Stimulated activated CD8-positive, alpha-beta memory T cell treated with anti-CD3 and anti-CD28 coated beads, Interleukin-15, amount 100 ng/mL, for 24 hours (primary cell): ENCODE results near the gene AEBP2.
"Not testable (repeated sequence)": the region's sequence is repeated elsewhere in the genome, so short reads cannot be mapped to it uniquely, and the experiment has no call there.

Source experiments
- DNase-seq: peaks from one replicate; pipeline ENCODE4 v3.0.0-alpha.2; 2020; ENCODE audit warnings: low read depth

The AEBP2 gene

DNA sequence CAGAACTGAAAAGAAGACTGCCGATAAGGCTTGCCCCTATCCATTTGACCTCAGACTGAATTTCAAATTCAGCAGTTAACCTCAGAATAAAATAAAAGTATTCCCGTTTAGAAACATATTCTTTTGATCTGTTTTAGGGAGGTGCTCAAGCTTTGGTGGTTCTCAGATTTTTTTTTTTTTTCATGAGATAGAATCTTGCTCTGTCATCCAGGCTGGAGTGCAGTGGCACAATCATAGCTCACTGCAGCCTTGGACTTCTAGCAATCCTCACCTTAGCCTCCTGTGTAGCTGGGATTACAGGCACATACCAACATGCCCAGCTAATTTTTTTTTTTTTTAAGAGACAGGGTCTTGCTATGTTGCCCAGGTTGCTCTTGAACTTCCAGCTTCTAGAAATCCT lies 15.5 kb downstream of the AEBP2 start:
- DNase-seq = no peak

DNA sequence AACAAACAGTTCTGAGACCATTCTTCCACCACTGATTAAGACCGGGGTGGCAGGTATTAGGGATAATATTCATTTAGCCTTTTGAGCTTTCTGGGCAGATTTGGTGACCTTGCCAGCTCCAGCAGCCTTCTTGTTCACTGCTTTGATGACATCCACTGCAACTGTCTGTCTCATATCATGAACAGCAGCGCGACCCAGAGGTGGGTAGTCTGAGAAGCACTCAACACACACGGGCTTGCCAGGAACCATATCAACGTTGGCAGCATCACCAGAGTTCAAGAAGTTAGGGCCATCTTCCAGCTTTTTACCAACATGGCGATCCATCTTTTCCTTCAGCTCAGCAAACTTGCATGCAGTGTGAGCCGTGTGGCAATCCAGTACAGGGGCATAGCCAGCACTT lies 16.9 kb downstream of the AEBP2 start:
- DNase-seq = no peak

- DNase-seq = no peak
Measured at GRCh38 chr12:19457561-19457960, 18.3 kb downstream of the AEBP2 start.

- no peak for DNase-seq
Measured at GRCh38 chr12:19458733-19459132, 19.4 kb downstream of the AEBP2 start.

GRCh38 chr12:19461999-19462398 lies 22.7 kb downstream of the AEBP2 start:
- DNase-seq = no peak

GRCh38 chr12:19462406-19462805 lies 23.1 kb downstream of the AEBP2 start:
- DNase-seq = no peak

DNA sequence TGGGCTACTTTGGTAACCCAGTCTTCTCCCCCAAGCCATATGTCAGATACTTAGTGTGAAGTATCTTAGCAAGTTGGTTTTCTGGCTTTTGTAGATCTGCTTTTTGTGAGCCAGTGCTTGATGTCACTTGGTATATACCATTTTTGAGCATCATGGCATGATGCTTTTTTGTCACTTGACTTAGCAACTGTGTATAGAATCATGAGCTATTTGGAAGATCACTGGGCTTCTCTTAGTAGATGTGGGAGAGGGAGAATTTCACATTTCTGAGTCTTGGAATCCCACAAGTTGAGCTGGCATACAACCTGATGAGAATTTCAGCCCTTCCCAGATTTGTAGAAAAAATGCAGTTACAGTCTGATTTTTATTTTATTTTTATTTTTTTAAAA lies 24.9 kb downstream of the AEBP2 start:
- DNase-seq = no peak

GRCh38 chr12:19465711-19466110 lies 26.4 kb downstream of the AEBP2 start:
- DNase-seq = no peak

DNA sequence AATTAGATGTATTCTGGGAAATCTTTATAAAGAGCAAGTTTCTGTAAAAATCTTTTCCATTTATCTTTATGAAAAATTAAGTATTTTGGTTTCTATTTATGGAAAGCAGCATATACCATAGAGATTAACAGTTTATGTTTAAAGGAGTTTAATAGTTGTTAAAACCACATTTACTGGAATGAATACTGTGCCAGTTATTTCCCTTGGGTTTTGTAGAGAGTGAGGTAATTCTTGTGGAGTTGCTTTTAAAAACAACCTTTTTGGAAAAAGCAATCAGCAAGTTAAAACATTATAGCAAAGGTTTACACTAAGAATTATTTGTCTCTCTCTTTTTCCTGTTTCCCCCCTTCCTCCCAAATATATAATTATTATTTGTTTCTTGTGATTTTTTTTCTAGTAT lies 34.9 kb downstream of the AEBP2 start:
- no peak for DNase-seq

DNA sequence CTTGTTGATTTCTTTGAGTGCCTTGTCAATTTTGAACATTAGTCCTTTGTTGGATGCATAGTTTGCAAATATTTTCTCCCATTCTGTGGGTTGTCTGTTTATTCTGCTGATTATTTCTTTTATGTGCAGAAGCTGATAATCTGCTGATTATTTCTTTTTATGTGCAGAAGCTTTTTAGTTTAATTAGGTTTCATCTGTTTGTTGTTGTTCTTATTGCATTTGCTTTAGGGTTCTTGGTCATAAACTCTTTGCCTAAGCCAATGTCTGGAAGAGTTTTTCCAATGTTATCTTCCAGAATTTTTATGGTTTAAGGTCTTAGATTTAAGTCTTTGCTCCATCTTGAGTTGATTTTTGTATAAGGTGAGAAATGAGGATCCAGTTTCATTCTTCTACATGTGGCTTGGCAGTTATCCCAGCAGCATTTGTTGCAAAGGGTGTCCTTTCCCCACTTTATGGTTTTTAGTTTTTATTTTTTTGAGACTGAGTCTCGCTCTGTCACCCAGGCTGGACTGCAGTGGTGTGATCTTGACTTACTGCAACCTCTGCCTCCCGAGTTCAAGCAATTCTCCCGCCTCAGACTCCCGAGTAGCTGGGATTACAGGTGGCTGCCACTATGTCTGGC lies 36.7 kb downstream of the AEBP2 start:
- not testable (repeated sequence) for DNase-seq

DNA sequence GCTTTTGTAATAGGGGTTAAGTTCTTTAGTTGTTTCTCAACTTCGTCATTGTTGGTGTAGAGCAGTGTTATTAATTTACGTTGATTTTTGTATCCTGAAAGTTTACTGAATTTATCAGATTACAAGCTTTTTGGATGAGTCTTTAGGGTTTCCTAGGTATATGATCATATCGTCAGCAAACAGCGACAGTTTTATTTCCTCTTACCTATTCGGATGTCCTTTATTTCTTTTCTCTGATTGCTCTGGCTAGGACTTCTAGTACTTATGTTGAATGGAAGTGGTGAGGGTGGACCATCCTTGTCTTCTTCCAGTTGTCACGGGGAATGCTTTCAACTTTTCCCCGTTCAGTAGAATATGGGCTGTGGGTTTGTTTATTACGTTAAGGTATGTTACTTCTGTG lies 37.8 kb downstream of the AEBP2 start:
- no peak for DNase-seq

DNA sequence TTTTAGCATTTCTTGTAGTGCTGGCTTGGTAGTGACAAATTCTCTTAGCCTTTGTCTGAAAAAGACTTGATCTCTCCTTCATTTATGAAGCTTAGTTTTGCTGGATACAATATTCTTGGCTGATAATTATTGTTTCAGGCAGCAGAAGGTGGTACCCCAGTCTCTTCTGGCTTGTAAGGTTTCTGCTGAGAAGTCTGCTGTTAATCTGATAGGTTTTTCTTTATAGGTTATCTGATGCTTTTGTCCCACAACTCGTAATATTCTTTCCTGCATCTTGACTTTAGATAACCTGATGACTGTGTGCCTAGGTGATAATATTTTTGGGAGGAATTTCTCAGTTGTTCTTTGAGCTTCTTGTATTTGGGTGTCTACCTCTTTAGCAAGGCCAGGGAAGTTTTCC lies 41.2 kb downstream of the AEBP2 start:
- no peak for DNase-seq

DNA sequence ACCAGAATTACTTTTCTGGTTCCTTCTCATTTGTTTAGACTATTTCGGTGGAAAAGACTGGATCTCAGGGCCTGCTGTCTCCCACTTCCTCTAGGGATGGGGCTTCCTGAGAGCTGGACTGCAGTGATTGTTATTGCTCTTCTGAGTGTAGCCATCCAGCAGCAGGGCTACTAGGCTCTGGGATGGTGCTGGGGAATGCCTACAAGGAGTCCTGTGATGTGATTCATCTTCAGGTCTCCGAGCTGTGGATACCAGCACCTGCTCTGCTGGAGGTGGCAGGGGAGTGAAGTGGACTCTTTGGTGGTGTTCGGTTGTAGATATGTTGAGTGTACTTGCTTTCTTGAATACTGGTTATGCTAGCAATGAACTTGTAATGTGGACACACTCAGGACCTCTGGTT lies 42.7 kb downstream of the AEBP2 start:
- DNase-seq = no peak

DNA sequence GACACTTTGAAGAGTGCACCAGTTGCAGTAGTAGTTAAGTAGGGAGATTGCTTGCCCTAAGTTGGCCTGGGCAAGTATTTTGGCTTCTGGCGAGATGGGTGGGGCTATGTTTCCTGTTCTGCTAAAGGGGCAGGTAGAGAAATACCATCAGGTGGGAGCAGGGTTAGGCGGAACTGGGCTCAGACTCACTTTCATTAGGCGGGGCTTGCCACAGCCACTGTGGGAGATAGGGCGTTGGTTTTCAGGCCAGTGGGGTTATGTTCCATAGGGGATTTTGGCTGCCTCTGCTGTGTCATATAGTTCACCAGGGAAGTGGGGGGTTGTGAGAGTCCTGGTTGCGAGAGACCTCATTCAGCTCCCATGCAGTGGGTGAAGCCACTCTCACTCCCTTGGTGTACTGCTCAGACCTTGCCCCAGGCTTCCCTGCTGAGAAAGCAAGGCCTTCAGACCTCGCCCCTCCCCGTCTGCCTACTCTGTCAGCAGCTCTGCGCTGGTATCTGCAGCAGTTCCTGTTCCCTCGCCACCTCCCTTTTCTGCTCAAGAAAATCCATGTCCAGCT lies 43.3 kb downstream of the AEBP2 start:
- DNase-seq = peak; percentile 7

DNA sequence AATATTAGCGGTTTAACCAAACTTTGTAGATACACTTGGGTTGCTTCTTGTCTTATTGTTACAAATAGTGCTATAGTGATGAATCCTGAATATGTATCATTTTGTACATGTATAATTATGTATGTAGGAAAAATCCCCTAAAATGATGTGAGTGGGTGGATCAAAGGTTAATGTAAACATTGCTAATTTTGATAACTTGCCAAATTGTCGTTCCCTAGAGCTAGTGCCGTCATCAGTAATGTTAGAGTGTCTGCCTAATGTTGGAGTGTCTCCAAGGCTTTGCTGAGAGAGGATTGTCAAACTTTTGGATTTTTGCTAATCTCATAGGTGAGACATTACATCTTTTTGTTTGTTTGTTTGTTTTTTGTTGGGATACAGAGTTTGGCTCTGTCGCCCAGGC lies 44.4 kb downstream of the AEBP2 start:
- DNase-seq = no peak

- no peak for DNase-seq
Measured at GRCh38 chr12:19484738-19485137, 45.4 kb downstream of the AEBP2 start.

GRCh38 chr12:19485240-19485639 lies 45.9 kb downstream of the AEBP2 start:
- no peak for DNase-seq

DNA sequence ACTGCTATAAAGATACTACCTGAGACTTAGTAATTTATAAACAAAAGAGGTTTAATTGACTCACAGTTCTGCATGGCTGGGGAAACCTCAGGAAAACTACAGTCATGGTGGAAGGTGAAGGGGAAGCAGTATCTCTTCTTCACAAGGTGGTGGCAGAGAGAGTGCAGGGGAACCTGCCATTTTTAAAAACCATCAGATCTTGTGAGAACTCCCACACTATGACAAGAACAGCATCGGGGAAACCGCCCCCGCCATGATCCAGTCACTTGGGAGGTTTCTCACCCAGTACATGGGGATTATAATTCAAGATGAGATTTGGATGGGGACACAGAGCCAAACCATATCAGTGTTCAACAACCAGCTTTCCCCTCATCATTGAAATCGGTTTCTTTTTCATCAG lies 49.9 kb downstream of the AEBP2 start:
- DNase-seq = no peak

GRCh38 chr12:19490908-19491307 lies 51.6 kb downstream of the AEBP2 start:
- DNase-seq = no peak

GRCh38 chr12:19491863-19492262 lies 52.6 kb downstream of the AEBP2 start:
- DNase-seq = no peak

DNA sequence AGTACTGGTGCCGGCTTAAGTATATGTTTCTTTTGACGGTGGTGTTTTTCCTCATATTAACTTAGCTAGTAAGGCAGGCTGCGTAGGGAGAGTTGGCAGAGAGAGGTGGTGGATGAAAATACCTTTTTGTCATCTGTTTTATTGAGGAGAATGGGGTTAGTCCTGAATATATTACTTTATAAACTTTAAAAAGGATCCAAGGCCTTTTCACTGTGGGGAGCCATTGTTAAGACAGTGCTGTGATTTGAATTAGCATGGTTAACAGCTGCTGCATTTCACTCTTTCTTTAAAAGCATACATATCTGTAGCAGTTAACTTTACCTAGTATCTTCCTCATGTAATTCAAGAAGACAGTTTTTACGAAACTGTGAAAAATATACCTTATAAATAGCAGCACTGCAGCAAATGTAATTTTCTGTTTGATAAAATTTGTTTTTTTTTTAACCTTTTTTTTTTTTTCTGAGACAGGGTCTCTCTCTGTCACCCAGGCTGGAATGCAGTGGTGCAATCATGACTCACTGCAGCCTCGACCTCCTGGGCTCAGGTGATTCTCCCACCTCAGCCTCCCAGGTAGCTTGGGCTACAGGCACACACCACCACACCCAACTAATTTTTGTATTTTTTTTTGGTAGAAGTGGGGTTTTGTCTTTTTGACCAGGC lies 57.1 kb downstream of the AEBP2 start:
- no peak for DNase-seq

GRCh38 chr12:19498099-19498498 lies 58.8 kb downstream of the AEBP2 start:
- no peak for DNase-seq

- DNase-seq = no peak
Measured at GRCh38 chr12:19499030-19499429, 59.7 kb downstream of the AEBP2 start.

GRCh38 chr12:19506497-19506896 lies 67.2 kb downstream of the AEBP2 start:
- no peak for DNase-seq
